Activated CD8-positive, alpha-beta T cell treated with anti-CD3 and anti-CD28 coated beads, Interleukin-2, amount 10 ng/mL, durations not matched to agents 7 days and 5 days (primary cell): ENCODE results near the gene EFCAB5. TPM values are rescaled to one million over a fixed set of nuclear protein-coding genes. Genes with fewer than 3 reads are reported as not detected.
"Not testable (repeated sequence)": the region's sequence is repeated elsewhere in the genome, so short reads cannot be mapped to it uniquely, and the experiment has no call there.

Experiments
- ATAC-seq: fragments of 150-1000 bp; cut with Tn5 transposase; one replicate; pipeline ENCODE4 v1.10.0; 2021; ENCODE audit warnings: moderate library complexity
- CTCF ChIA-PET: fragments of 350-600 bp; sonication (Branson Sonifier 250); formaldehyde crosslinking; loops from one replicate; lab custom pipeline; 2021; ENCODE audit warnings: antibody characterized with exemption; lab: Charles Lee
- POLR2A ChIA-PET: fragments of 350-600 bp; sonication (Branson Sonifier 250); formaldehyde crosslinking; loops from one replicate; lab custom pipeline; 2021; ENCODE audit warnings: antibody characterized with exemption; lab: Charles Lee
- DNase-seq: peaks from one replicate; pipeline ENCODE4 v3.0.0-alpha.2; 2020
- H3K27ac Mint-ChIP-seq: one replicate; pipeline ENCODE4 v1.8.0; 2021; ENCODE audit warnings: mild to moderate bottlenecking, mixed read lengths
- H3K27me3 Mint-ChIP-seq: one replicate; pipeline ENCODE4 v1.8.0; 2021; ENCODE audit warnings: low read depth, mixed read lengths
- H3K36me3 Mint-ChIP-seq: one replicate; pipeline ENCODE4 v1.8.0; 2021; ENCODE audit warnings: low read depth, mixed read lengths
- H3K4me1 Mint-ChIP-seq: one replicate; pipeline ENCODE4 v1.8.0; 2021; ENCODE audit warnings: low read depth, mixed read lengths
- H3K4me3 Mint-ChIP-seq: one replicate; pipeline ENCODE4 v1.8.0; 2021; ENCODE audit warnings: mild to moderate bottlenecking, mixed read lengths
- H3K9me3 Mint-ChIP-seq: one replicate; pipeline ENCODE4 v1.8.0; 2022; ENCODE audit warnings: mixed read lengths; ENCODE audit not compliant: insufficient read depth
- total RNA-seq, 2 experiments: library from RNA; stranded (reverse); gene quantifications; one replicate each; pipeline ENCODE4 v1.2.3, GENCODE V29; 2021

The EFCAB5 gene
- total RNA-seq, 2 experiments from 2014 or later = 1.3 to 1.6 TPM

GRCh38 chr17:29973005-29973404, 31.6 kb downstream of the EFCAB5 start:
- ATAC-seq = no peak
- H3K36me3 Mint-ChIP-seq = no peaks in the 10 kb centered on the region

GRCh38 chr17:29977836-29978235, 36.4 kb downstream of the EFCAB5 start:
- H3K27ac Mint-ChIP-seq = no peak overlapping the region
- no peaks in the 10 kb centered on the region for H3K4me1 Mint-ChIP-seq
- no peak for DNase-seq
- POLR2A ChIA-PET = no interaction called here
- H3K9me3 Mint-ChIP-seq = no peaks in the 10 kb centered on the region
- ATAC-seq = no peak
- CTCF ChIA-PET = no interaction called here
- peaks cover 6% of the 10 kb centered on the region for H3K27me3 Mint-ChIP-seq
- H3K36me3 Mint-ChIP-seq = no peaks in the 10 kb centered on the region
- H3K4me3 Mint-ChIP-seq = no peak overlapping the region

More at GRCh38 chr17:29973005-29973404, 31.6 kb downstream of the EFCAB5 start:
- Mint-ChIP-seq H3K27ac (no peak overlapping the region), H3K4me3 (no peak overlapping the region), H3K27me3 (peaks cover 4% of the 10 kb centered on the region), H3K9me3 (no peaks in the 10 kb centered on the region), H3K4me1 (no peaks in the 10 kb centered on the region)
- no peak for DNase-seq
- ChIA-PET POLR2A (no interaction called here), CTCF (no interaction called here)

GRCh38 chr17:29980261-29980660, 38.8 kb downstream of the EFCAB5 start:
- Mint-ChIP-seq H3K36me3 (no peaks in the 10 kb centered on the region), H3K27me3 (peaks cover 9% of the 10 kb centered on the region), H3K4me1 (no peaks in the 10 kb centered on the region), H3K9me3 (no peaks in the 10 kb centered on the region), H3K27ac (no peak overlapping the region), H3K4me3 (no peak overlapping the region)
- DNase-seq (no peak), ATAC-seq (no peak)
- ChIA-PET CTCF (no interaction called here), POLR2A (no interaction called here)

- Mint-ChIP-seq H3K4me3 (no peak overlapping the region), H3K9me3 (no peaks in the 10 kb centered on the region)
- POLR2A ChIA-PET = no interaction called here
Observed at GRCh38 chr17:29982991-29983653, 41.7 kb downstream of the EFCAB5 start.

GRCh38 chr17:29996458-29996857, 55.0 kb downstream of the EFCAB5 start:
- H3K4me3 Mint-ChIP-seq = no peak overlapping the region
- no peaks in the 10 kb centered on the region for H3K36me3 Mint-ChIP-seq
- ATAC-seq (no peak), DNase-seq (no peak)
- H3K4me1 Mint-ChIP-seq = peaks cover 12% of the 10 kb centered on the region
- no peaks in the 10 kb centered on the region for H3K9me3 Mint-ChIP-seq
- ChIA-PET CTCF (no interaction called here), POLR2A (no interaction called here)
- no peak overlapping the region for H3K27ac Mint-ChIP-seq
- peaks cover 4% of the 10 kb centered on the region for H3K27me3 Mint-ChIP-seq

More at GRCh38 chr17:29982991-29983653, 41.7 kb downstream of the EFCAB5 start:
- DNase-seq (no peak), ATAC-seq (no peak)
- CTCF ChIA-PET = interaction anchor here (0.9 kb wide), 1 partner anchor 53 kb away, joined by 3 read pairs; the partner anchor contains the start of gene SSH2
- Mint-ChIP-seq H3K4me1 (no peaks in the 10 kb centered on the region), H3K36me3 (no peaks in the 10 kb centered on the region), H3K27ac (no peak overlapping the region), H3K27me3 (peaks cover 11% of the 10 kb centered on the region)

GRCh38 chr17:30000001-30000754, 58.7 kb downstream of the EFCAB5 start:
- ATAC-seq (no peak), DNase-seq (no peak)
- POLR2A ChIA-PET = no interaction called here
- Mint-ChIP-seq H3K9me3 (no peaks in the 10 kb centered on the region), H3K4me3 (no peak overlapping the region), H3K27ac (no peak overlapping the region), H3K36me3 (no peaks in the 10 kb centered on the region), H3K4me1 (peaks cover 12% of the 10 kb centered on the region), H3K27me3 (peaks cover 4% of the 10 kb centered on the region)
- CTCF ChIA-PET = interaction anchor here (1.4 to 2.3 kb wide), 5 partner anchors 21 to 193 kb away, joined by 4 to 15 read pairs (median 7); partner anchors contain the start of gene SSH2

GRCh38 chr17:30000755-30001257, 59.4 kb downstream of the EFCAB5 start:
- Mint-ChIP-seq H3K36me3 (no peaks in the 10 kb centered on the region), H3K27me3 (peaks cover 2% of the 10 kb centered on the region), H3K27ac (no peak overlapping the region), H3K4me1 (peaks cover 12% of the 10 kb centered on the region), H3K9me3 (no peaks in the 10 kb centered on the region), H3K4me3 (no peak overlapping the region)
- POLR2A ChIA-PET = no interaction called here
- DNase-seq (no peak), ATAC-seq (no peak)
- CTCF ChIA-PET = interaction anchor here (1.2 to 2.3 kb wide), 6 partner anchors 21 to 194 kb away, joined by 4 to 15 read pairs (median 6); partner anchors contain the start of gene SSH2

- H3K4me1 Mint-ChIP-seq = peaks cover 12% of the 10 kb centered on the region
- no peak overlapping the region for H3K27ac Mint-ChIP-seq
- no peaks in the 10 kb centered on the region for H3K36me3 Mint-ChIP-seq
- ATAC-seq (no peak), DNase-seq (no peak)
- ChIA-PET CTCF (interaction anchor here (1.2 to 2.3 kb wide), 3 partner anchors 19 to 195 kb away, joined by 5 to 6 read pairs (median 5); no protein-coding TSS in a partner anchor), POLR2A (no interaction called here)
- H3K9me3 Mint-ChIP-seq = no peaks in the 10 kb centered on the region
- H3K27me3 Mint-ChIP-seq = peaks cover 1% of the 10 kb centered on the region
- no peak overlapping the region for H3K4me3 Mint-ChIP-seq
Observed at GRCh38 chr17:30002088-30002487, 60.7 kb downstream of the EFCAB5 start.

GRCh38 chr17:30005709-30006320, 64.4 kb downstream of the EFCAB5 start:
- DNase-seq (no peak), ATAC-seq (no peak)
- H3K9me3 Mint-ChIP-seq = no peaks in the 10 kb centered on the region
- H3K4me3 Mint-ChIP-seq = no peak overlapping the region
- POLR2A ChIA-PET = no interaction called here
- CTCF ChIA-PET = no interaction called here
- H3K27ac Mint-ChIP-seq = no peak overlapping the region
- H3K27me3 Mint-ChIP-seq = peaks cover 4% of the 10 kb centered on the region
- H3K4me1 Mint-ChIP-seq = peaks cover 4% of the 10 kb centered on the region
- H3K36me3 Mint-ChIP-seq = no peaks in the 10 kb centered on the region

- POLR2A ChIA-PET, H3K9me3 Mint-ChIP-seq, DNase-seq, H3K4me3 Mint-ChIP-seq, H3K36me3 Mint-ChIP-seq, CTCF ChIA-PET, ATAC-seq, H3K4me1 Mint-ChIP-seq, H3K27ac Mint-ChIP-seq: not testable (repeated sequence)
- H3K27me3 Mint-ChIP-seq = peaks cover 19% of the 10 kb centered on the region
Observed at GRCh38 chr17:30011934-30012333, 70.5 kb downstream of the EFCAB5 start.

- DNase-seq (peak; percentile 62), ATAC-seq (peak; percentile 61)
- Mint-ChIP-seq H3K4me3 (no peak overlapping the region), H3K27ac (no peak overlapping the region), H3K36me3 (no peaks in the 10 kb centered on the region), H3K27me3 (peaks cover 12% of the 10 kb centered on the region), H3K9me3 (no peaks in the 10 kb centered on the region), H3K4me1 (no peaks in the 10 kb centered on the region)
- POLR2A ChIA-PET = no interaction called here
- CTCF ChIA-PET = interaction anchor here (0.7 to 2.8 kb wide), 13 partner anchors 9 to 382 kb away, joined by 3 to 20 read pairs (median 5); partner anchors contain the start of gene SSH2
Observed at GRCh38 chr17:30021708-30022317, 80.4 kb downstream of the EFCAB5 start.
